Measurements from ENCODE around the gene CHRNG.
A peak's percentile ranks its signal among the peaks of the same experiment; 100 is the strongest.

CHRNG gene

GRCh38 chr2:232520489-232520888 lies 19.0 kb upstream of the CHRNG start:
- TF ChIP-seq CTCF (conservative IDR thresholded peaks at IDR 0.05; ENCODE audit: low read depth, low read length), result no peak
- H3K27ac ChIP-seq, result no peak overlapping the region
- no peak overlapping the region for H2AFZ ChIP-seq (ENCODE audit: low read depth)
- no peaks in the 10 kb centered on the region for H3K36me3 ChIP-seq (ENCODE audit: insufficient read depth)
- H3K9ac ChIP-seq, result no peak overlapping the region
- no peaks in the 10 kb centered on the region for H4K20me1 ChIP-seq (ENCODE audit: insufficient read depth)
- no peak overlapping the region for H3K4me2 ChIP-seq
- no peaks in the 10 kb centered on the region for H3K79me2 ChIP-seq (ENCODE audit: insufficient read depth, low read depth)
- no peak overlapping the region for H3K4me3 ChIP-seq (IDR thresholded peaks at IDR 0.05; ENCODE audit: insufficient read depth, low read depth, low read length)
- peaks cover 41% of the 10 kb centered on the region for H3K27me3 ChIP-seq (ENCODE audit: insufficient read depth, low read depth)
- H3K4me1 ChIP-seq (ENCODE audit: low read depth, poor library complexity, severe bottlenecking), result no peaks in the 10 kb centered on the region

GRCh38 chr2:232521098-232521497 lies 18.4 kb upstream of the CHRNG start:
- no peak overlapping the region for H2AFZ ChIP-seq (ENCODE audit: low read depth)
- TF ChIP-seq CTCF (conservative IDR thresholded peaks at IDR 0.05; ENCODE audit: low read depth, low read length), result no peak

GRCh38 chr2:232521959-232522622 lies 17.4 kb upstream of the CHRNG start:
- H2AFZ ChIP-seq (ENCODE audit: low read depth), result no peak overlapping the region; the same call in 1 of the 2 replicates
- no peaks in the 10 kb centered on the region for H3K79me2 ChIP-seq (ENCODE audit: insufficient read depth, low read depth)
- no peak overlapping the region for H3K4me2 ChIP-seq
- peak; percentile 65 for TF ChIP-seq CTCF (conservative IDR thresholded peaks at IDR 0.05; ENCODE audit: low read depth, low read length)
- no peaks in the 10 kb centered on the region for H3K36me3 ChIP-seq (ENCODE audit: insufficient read depth)
- no peak overlapping the region for H3K9ac ChIP-seq
- H3K4me3 ChIP-seq (IDR thresholded peaks at IDR 0.05; ENCODE audit: insufficient read depth, low read depth, low read length), result no peak overlapping the region
- H3K4me1 ChIP-seq (ENCODE audit: low read depth, poor library complexity, severe bottlenecking), result no peaks in the 10 kb centered on the region
- peaks cover 41% of the 10 kb centered on the region for H3K27me3 ChIP-seq (ENCODE audit: insufficient read depth, low read depth)
- no peak overlapping the region for H3K27ac ChIP-seq
- no peaks in the 10 kb centered on the region for H4K20me1 ChIP-seq (ENCODE audit: insufficient read depth)

More at GRCh38 chr2:232521098-232521497, 18.4 kb upstream of the CHRNG start:
- no peaks in the 10 kb centered on the region for H3K36me3 ChIP-seq (ENCODE audit: insufficient read depth)
- H3K27me3 ChIP-seq (ENCODE audit: insufficient read depth, low read depth), result peaks cover 41% of the 10 kb centered on the region
- H3K4me1 ChIP-seq (ENCODE audit: low read depth, poor library complexity, severe bottlenecking), result no peaks in the 10 kb centered on the region
- H3K27ac ChIP-seq, result no peak overlapping the region
- no peak overlapping the region for H3K4me2 ChIP-seq
- no peak overlapping the region for H3K4me3 ChIP-seq (IDR thresholded peaks at IDR 0.05; ENCODE audit: insufficient read depth, low read depth, low read length)
- no peaks in the 10 kb centered on the region for H4K20me1 ChIP-seq (ENCODE audit: insufficient read depth)
- H3K9ac ChIP-seq, result no peak overlapping the region
- H3K79me2 ChIP-seq (ENCODE audit: insufficient read depth, low read depth), result no peaks in the 10 kb centered on the region

GRCh38 chr2:232522623-232523401 lies 16.7 kb upstream of the CHRNG start:
- Histone ChIP-seq H3K27ac (no peak overlapping the region), H3K36me3 (ENCODE audit: insufficient read depth) (no peaks in the 10 kb centered on the region), H3K27me3 (ENCODE audit: insufficient read depth, low read depth) (peaks cover 41% of the 10 kb centered on the region), H3K9ac (no peak overlapping the region), H3K4me1 (ENCODE audit: low read depth, poor library complexity, severe bottlenecking) (no peaks in the 10 kb centered on the region), H3K4me2 (no peak overlapping the region), H3K4me3 (IDR thresholded peaks at IDR 0.05; ENCODE audit: insufficient read depth, low read depth, low read length) (no peak overlapping the region), H2AFZ (ENCODE audit: low read depth) (no peak overlapping the region), H3K79me2 (ENCODE audit: insufficient read depth, low read depth) (no peaks in the 10 kb centered on the region), H4K20me1 (ENCODE audit: insufficient read depth) (no peaks in the 10 kb centered on the region)
- TF ChIP-seq CTCF (conservative IDR thresholded peaks at IDR 0.05; ENCODE audit: low read depth, low read length), result no peak

Measured in KMS-11 (cell line).